HepG2 (cell line): ENCODE measurements around the gene SLX9. TPM values are rescaled to one million over a fixed set of nuclear protein-coding genes. Genes with fewer than 3 reads are reported as not detected.

ENCODE experiments used
- CBX5 ChIP-seq: sonication (generic); formaldehyde crosslinking; IDR thresholded peaks from 2 replicates; pipeline ENCODE4 v1.4.0; 2020; ENCODE audit warnings: missing genetic modification reagents, borderline replicate concordance
- DNMT3B ChIP-seq: conservative IDR thresholded peaks from 2 replicates; pipeline ENCODE4 v1.6.1; 2016; ENCODE audit warnings: missing biosample characterization, control low read depth
- HDAC2 ChIP-seq: sonication (generic); formaldehyde crosslinking; IDR thresholded peaks from 2 replicates; pipeline ENCODE4 v1.4.0; 2020; ENCODE audit warnings: missing genetic modification reagents
- KLF9 ChIP-seq: IDR thresholded peaks from 2 replicates; pipeline ENCODE4 v1.6.1; 2016; ENCODE audit warnings: low read depth
- NR1H2 ChIP-seq: sonication (generic); formaldehyde crosslinking; IDR thresholded peaks from 2 replicates; pipeline ENCODE4 v1.8.1; 2022; ENCODE audit warnings: low read depth, missing genetic modification reagents, borderline replicate concordance
- PRPF4 ChIP-seq: fragments of 200-400 bp; formaldehyde crosslinking; IDR thresholded peaks from 2 replicates; pipeline ENCODE4 v1.6.1; 2016; ENCODE audit warnings: low read length, low read depth; ENCODE audit not compliant: poor library complexity, severe bottlenecking
- REL ChIP-seq: sonication (generic); formaldehyde crosslinking; conservative IDR thresholded peaks from 2 replicates; pipeline ENCODE4 v1.8.0; 2022; ENCODE audit warnings: mild to moderate bottlenecking, missing genetic modification reagents, moderate library complexity
- SP140L ChIP-seq: sonication (generic); formaldehyde crosslinking; IDR thresholded peaks from 2 replicates; pipeline ENCODE4 v1.4.0; 2020; ENCODE audit warnings: missing genetic modification reagents, borderline replicate concordance
- ZBTB21 ChIP-seq: sonication (generic); formaldehyde crosslinking; IDR thresholded peaks from 2 replicates; pipeline ENCODE4 v1.4.0; 2020; ENCODE audit warnings: missing genetic modification reagents
- ZNF34 ChIP-seq: sonication (generic); formaldehyde crosslinking; IDR thresholded peaks from 2 replicates; pipeline ENCODE4 v1.4.0; 2020; ENCODE audit warnings: mild to moderate bottlenecking, missing genetic modification reagents, borderline replicate concordance
- ZNF543 ChIP-seq: sonication (generic); formaldehyde crosslinking; IDR thresholded peaks from 2 replicates; pipeline ENCODE4 v1.4.0; 2020; ENCODE audit warnings: mild to moderate bottlenecking, missing genetic modification reagents
- ZNF777 ChIP-seq: sonication (generic); formaldehyde crosslinking; IDR thresholded peaks from 2 replicates; pipeline ENCODE4 v1.4.0; 2020; ENCODE audit warnings: missing genetic modification reagents
- polyA plus RNA-seq, 8 experiments: library from polyadenylated mRNA; depleted of rRNA in 3 of 8; stranded (reverse) in 7 of 8; unstranded in 1 of 8; fragments of >200 nt; fragmentation: Illumina TruSeq in 4 of 8; extraction: Trizol in 4 of 8; gene quantifications; 2 replicates each; pipeline versions ENCODE4 v1.2.1 to v1.2.3, GENCODE V29; 2011 to 2016; ENCODE audit warnings: low read depth in 4 of 8, missing spikeins in 1 of 8, mixed read lengths in 1 of 8; ENCODE audit not compliant: insufficient read depth in 1 of 8
- total RNA-seq, 5 experiments: library from RNA; depleted of rRNA; stranded (reverse); fragments of >200 nt; fragmentation: Illumina TruSeq; extraction: Trizol; gene quantifications; 2 replicates each; pipeline ENCODE4 v1.2.3, GENCODE V29; 2016; ENCODE audit warnings: low read depth in 1 of 5
- TF ChIP-seq, protein P1 (sequence below): sonication (generic); formaldehyde crosslinking; IDR thresholded peaks from 2 replicates; pipeline ENCODE4 v1.5.1; 2020; ENCODE audit warnings: mild to moderate bottlenecking, moderate library complexity, missing genetic modification reagents
- TF ChIP-seq, protein P2 (sequence below): sonication (generic); formaldehyde crosslinking; IDR thresholded peaks from 2 replicates; pipeline ENCODE4 v1.4.0; 2020; ENCODE audit warnings: missing genetic modification reagents
- TF ChIP-seq, protein P3 (sequence below): sonication (generic); formaldehyde crosslinking; IDR thresholded peaks from 2 replicates; pipeline ENCODE4 v1.9.0; 2022; ENCODE audit warnings: missing genetic modification reagents, mild to moderate bottlenecking, borderline replicate concordance
- TF ChIP-seq, protein P4 (sequence below): sonication (generic); formaldehyde crosslinking; IDR thresholded peaks from 2 replicates; pipeline ENCODE4 v1.4.0; 2020; ENCODE audit warnings: missing genetic modification reagents, borderline replicate concordance

Gene SLX9
- total and polyA plus RNA-seq, 2 of the 13 experiments (the other 11 are each of a cell fraction or from before 2014, with no cell fraction given), result 21.0 to 47.1 TPM

DNA sequence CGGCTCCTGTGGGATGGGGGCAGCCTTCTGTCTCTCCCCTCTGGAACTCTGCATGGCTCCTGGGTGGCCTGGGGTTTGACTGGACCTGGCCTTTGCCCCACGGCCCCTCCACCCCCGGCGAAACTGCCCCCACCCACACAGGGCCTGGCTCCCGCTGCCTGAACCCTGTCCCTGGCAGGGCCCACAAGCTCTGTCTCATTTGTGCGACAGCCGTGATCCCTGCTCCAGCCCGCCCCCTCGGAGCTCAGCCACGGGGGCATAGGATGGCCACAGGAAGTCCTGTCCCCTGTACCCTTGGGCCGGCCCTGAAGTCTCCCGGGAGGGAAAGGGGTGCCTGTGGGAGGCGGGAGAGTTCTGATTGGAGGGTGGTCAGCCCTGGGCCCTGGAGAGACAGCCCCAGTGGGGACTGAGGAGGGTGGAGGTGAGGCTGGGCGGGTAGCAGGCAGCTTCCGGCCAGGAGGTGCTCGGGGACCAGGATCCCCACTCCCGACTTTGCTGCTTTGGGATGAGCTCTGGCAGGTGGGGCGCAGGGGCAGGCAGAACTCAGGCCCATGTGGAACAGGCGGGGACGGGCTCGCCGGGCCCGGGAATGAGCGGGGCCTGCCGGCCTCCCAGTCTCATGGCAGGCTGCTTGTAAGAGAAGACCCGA is 45.1 kb downstream of the SLX9 start (continued):
- TF ChIP-seq, protein P1, sequence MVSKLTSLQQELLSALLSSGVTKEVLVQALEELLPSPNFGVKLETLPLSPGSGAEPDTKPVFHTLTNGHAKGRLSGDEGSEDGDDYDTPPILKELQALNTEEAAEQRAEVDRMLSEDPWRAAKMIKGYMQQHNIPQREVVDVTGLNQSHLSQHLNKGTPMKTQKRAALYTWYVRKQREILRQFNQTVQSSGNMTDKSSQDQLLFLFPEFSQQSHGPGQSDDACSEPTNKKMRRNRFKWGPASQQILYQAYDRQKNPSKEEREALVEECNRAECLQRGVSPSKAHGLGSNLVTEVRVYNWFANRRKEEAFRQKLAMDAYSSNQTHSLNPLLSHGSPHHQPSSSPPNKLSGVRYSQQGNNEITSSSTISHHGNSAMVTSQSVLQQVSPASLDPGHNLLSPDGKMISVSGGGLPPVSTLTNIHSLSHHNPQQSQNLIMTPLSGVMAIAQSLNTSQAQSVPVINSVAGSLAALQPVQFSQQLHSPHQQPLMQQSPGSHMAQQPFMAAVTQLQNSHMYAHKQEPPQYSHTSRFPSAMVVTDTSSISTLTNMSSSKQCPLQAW (CRISPR knock-in tag), result peak; percentile 82
- TF ChIP-seq REL (no peak), NR1H2 (CRISPR knock-in tag) (no peak), DNMT3B (0 out of 2 replicates have a peak, but pooled peaks have one; percentile 52), HDAC2 (CRISPR knock-in tag) (peak; percentile 74), SP140L (CRISPR knock-in tag) (0 out of 2 replicates have a peak, but pooled peaks have one; percentile 36), PRPF4 (no peak), CBX5 (0 out of 2 replicates have a peak, but pooled peaks have one; percentile 12), ZNF543 (CRISPR knock-in tag) (0 out of 2 replicates have a peak, but pooled peaks have one; percentile 75), KLF9 (0 out of 2 replicates have a peak, but pooled peaks have one; percentile 19), ZBTB21 (CRISPR knock-in tag) (no peak), ZNF34 (CRISPR knock-in tag) (0 out of 2 replicates have a peak, but pooled peaks have one; percentile 24), ZNF777 (CRISPR knock-in tag) (peak; percentile 98)
- TF ChIP-seq, protein P2, sequence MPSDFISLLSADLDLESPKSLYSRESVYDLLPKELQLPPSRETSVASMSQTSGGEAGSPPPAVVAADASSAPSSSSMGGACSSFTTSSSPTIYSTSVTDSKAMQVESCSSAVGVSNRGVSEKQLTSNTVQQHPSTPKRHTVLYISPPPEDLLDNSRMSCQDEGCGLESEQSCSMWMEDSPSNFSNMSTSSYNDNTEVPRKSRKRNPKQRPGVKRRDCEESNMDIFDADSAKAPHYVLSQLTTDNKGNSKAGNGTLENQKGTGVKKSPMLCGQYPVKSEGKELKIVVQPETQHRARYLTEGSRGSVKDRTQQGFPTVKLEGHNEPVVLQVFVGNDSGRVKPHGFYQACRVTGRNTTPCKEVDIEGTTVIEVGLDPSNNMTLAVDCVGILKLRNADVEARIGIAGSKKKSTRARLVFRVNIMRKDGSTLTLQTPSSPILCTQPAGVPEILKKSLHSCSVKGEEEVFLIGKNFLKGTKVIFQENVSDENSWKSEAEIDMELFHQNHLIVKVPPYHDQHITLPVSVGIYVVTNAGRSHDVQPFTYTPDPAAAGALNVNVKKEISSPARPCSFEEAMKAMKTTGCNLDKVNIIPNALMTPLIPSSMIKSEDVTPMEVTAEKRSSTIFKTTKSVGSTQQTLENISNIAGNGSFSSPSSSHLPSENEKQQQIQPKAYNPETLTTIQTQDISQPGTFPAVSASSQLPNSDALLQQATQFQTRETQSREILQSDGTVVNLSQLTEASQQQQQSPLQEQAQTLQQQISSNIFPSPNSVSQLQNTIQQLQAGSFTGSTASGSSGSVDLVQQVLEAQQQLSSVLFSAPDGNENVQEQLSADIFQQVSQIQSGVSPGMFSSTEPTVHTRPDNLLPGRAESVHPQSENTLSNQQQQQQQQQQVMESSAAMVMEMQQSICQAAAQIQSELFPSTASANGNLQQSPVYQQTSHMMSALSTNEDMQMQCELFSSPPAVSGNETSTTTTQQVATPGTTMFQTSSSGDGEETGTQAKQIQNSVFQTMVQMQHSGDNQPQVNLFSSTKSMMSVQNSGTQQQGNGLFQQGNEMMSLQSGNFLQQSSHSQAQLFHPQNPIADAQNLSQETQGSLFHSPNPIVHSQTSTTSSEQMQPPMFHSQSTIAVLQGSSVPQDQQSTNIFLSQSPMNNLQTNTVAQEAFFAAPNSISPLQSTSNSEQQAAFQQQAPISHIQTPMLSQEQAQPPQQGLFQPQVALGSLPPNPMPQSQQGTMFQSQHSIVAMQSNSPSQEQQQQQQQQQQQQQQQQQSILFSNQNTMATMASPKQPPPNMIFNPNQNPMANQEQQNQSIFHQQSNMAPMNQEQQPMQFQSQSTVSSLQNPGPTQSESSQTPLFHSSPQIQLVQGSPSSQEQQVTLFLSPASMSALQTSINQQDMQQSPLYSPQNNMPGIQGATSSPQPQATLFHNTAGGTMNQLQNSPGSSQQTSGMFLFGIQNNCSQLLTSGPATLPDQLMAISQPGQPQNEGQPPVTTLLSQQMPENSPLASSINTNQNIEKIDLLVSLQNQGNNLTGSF (CRISPR knock-in tag), result no peak
- TF ChIP-seq, protein P3, sequence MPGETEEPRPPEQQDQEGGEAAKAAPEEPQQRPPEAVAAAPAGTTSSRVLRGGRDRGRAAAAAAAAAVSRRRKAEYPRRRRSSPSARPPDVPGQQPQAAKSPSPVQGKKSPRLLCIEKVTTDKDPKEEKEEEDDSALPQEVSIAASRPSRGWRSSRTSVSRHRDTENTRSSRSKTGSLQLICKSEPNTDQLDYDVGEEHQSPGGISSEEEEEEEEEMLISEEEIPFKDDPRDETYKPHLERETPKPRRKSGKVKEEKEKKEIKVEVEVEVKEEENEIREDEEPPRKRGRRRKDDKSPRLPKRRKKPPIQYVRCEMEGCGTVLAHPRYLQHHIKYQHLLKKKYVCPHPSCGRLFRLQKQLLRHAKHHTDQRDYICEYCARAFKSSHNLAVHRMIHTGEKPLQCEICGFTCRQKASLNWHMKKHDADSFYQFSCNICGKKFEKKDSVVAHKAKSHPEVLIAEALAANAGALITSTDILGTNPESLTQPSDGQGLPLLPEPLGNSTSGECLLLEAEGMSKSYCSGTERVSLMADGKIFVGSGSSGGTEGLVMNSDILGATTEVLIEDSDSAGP (CRISPR knock-in tag), result peak; percentile 60; the same call in 1 of the 2 replicates
- TF ChIP-seq, protein P4, sequence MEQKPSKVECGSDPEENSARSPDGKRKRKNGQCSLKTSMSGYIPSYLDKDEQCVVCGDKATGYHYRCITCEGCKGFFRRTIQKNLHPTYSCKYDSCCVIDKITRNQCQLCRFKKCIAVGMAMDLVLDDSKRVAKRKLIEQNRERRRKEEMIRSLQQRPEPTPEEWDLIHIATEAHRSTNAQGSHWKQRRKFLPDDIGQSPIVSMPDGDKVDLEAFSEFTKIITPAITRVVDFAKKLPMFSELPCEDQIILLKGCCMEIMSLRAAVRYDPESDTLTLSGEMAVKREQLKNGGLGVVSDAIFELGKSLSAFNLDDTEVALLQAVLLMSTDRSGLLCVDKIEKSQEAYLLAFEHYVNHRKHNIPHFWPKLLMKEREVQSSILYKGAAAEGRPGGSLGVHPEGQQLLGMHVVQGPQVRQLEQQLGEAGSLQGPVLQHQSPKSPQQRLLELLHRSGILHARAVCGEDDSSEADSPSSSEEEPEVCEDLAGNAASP (CRISPR knock-in tag), result no peak; the same call in 1 of the 2 replicates
